Measurements from ENCODE around the gene C16orf78. TPM values are rescaled to one million over a fixed set of nuclear protein-coding genes. Genes with fewer than 3 reads are reported as not detected.

C16orf78 gene
- total and polyA plus RNA-seq, 2 donors (not counting 1 experiment from before 2014, with no cell fraction given) = not detected

GRCh38 chr16:49424961-49425360 is 51.4 kb downstream of the C16orf78 start:
- Histone ChIP-seq H3K4me3 (replicated peaks in 1 of 4; ENCODE audit: control extremely low read depth in 1 of 4, insufficient read depth in 1 of 4, low read depth in 3 of 4, low read length in 4 of 4) (no peak overlapping the region), H3K4me1 (ENCODE audit: control insufficient read depth, extremely low read depth, insufficient read depth, low read length) (no peaks in the 10 kb centered on the region), H3K9ac (ENCODE audit: insufficient read depth, low read length) (no peak overlapping the region), H3K27me3 (ENCODE audit: control insufficient read depth, insufficient read depth, low read length) (no peaks in the 10 kb centered on the region), H3K4me2 (ENCODE audit: extremely low read depth, insufficient read depth, low read length) (no peak overlapping the region), H3K79me2 (ENCODE audit: control insufficient read depth, insufficient read depth, low read length) (no peaks in the 10 kb centered on the region), H3K36me3 (ENCODE audit: control insufficient read depth, insufficient read depth, low read length) (no peaks in the 10 kb centered on the region), H4K20me1 (ENCODE audit: control insufficient read depth, extremely low read depth, insufficient read depth, low read length) (no peaks in the 10 kb centered on the region), H2AFZ (ENCODE audit: low read length) (no peak overlapping the region), H3K9me3 (ENCODE audit: control insufficient read depth, insufficient read depth, low read depth, low read length) (no peaks in the 10 kb centered on the region), H3K27ac (ENCODE audit: insufficient read depth, low read length) (no peak overlapping the region)
- DNase-seq (ENCODE audit: low read depth in 2 of 2) = no peak
- no peak for TF ChIP-seq EZH2 (IDR thresholded peaks at IDR 0.05; ENCODE audit: low read length, missing control alignments)
- no peak for TF ChIP-seq CTCF (conservative IDR thresholded peaks at IDR 0.05 in 1 of 2, IDR thresholded peaks at IDR 0.05 in 1 of 2; ENCODE audit: low read depth in 1 of 2, low read length in 2 of 2)

DNA sequence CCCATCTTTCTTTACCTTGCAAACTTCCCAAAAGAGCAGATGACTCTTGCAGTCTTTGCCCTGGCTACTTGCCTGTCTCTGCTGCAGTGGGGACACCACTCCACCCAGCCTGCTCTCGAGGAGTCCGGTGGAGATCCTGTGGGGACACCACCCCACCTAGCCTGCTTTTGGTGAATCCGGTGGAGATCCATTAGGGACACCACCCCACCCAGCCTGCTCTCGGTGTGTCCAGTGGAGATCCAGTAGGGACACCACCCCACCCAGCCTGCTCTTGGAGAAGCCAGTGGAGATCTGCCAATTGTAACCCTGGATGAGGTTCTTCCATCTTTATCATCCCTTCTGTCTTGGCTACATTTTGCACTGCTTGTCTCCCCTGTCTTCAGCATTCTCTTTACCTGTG is 54.2 kb downstream of the C16orf78 start:
- Histone ChIP-seq H3K4me1 (ENCODE audit: control insufficient read depth, extremely low read depth, insufficient read depth, low read length) (no peaks in the 10 kb centered on the region), H3K79me2 (ENCODE audit: control insufficient read depth, insufficient read depth, low read length) (no peaks in the 10 kb centered on the region), H3K27me3 (ENCODE audit: control insufficient read depth, insufficient read depth, low read length) (no peaks in the 10 kb centered on the region), H3K4me3 (replicated peaks in 1 of 4; ENCODE audit: control extremely low read depth in 1 of 4, insufficient read depth in 1 of 4, low read depth in 3 of 4, low read length in 4 of 4) (no peak overlapping the region), H3K9ac (ENCODE audit: insufficient read depth, low read length) (no peak overlapping the region), H4K20me1 (ENCODE audit: control insufficient read depth, extremely low read depth, insufficient read depth, low read length) (no peaks in the 10 kb centered on the region), H3K9me3 (ENCODE audit: control insufficient read depth, insufficient read depth, low read depth, low read length) (no peaks in the 10 kb centered on the region), H2AFZ (ENCODE audit: low read length) (no peak overlapping the region), H3K4me2 (ENCODE audit: extremely low read depth, insufficient read depth, low read length) (no peak overlapping the region), H3K36me3 (ENCODE audit: control insufficient read depth, insufficient read depth, low read length) (no peaks in the 10 kb centered on the region), H3K27ac (ENCODE audit: insufficient read depth, low read length) (no peak overlapping the region)
- DNase-seq (ENCODE audit: low read depth in 2 of 2) = no peak
- TF ChIP-seq CTCF (conservative IDR thresholded peaks at IDR 0.05 in 1 of 2, IDR thresholded peaks at IDR 0.05 in 1 of 2; ENCODE audit: low read depth in 1 of 2, low read length in 2 of 2) (no peak), EZH2 (IDR thresholded peaks at IDR 0.05; ENCODE audit: low read length, missing control alignments) (no peak)

DNA sequence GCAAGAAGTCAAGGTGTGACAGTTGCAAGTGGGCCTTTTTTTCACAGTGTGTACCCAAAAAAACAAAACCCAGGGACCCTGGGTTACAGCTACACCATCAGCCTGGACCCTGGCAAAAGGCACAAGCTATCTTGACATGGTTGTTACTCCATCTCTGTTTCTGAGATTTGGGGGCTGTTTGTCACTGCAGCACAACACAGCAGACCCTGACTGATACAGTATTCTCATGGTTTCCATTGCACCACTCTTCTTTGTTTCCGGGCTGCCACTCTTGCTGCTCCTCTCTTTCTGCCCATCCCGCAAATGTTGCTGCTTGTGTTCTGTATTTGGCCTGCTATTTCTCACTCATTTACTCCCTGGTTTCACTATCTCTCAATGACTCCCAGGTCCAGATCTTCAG is 55.2 kb downstream of the C16orf78 start:
- Histone ChIP-seq H3K27me3 (ENCODE audit: control insufficient read depth, insufficient read depth, low read length) (no peaks in the 10 kb centered on the region), H3K9ac (ENCODE audit: insufficient read depth, low read length) (no peak overlapping the region), H3K4me2 (ENCODE audit: extremely low read depth, insufficient read depth, low read length) (no peak overlapping the region), H3K9me3 (ENCODE audit: control insufficient read depth, insufficient read depth, low read depth, low read length) (no peaks in the 10 kb centered on the region), H3K4me1 (ENCODE audit: control insufficient read depth, extremely low read depth, insufficient read depth, low read length) (no peaks in the 10 kb centered on the region), H4K20me1 (ENCODE audit: control insufficient read depth, extremely low read depth, insufficient read depth, low read length) (no peaks in the 10 kb centered on the region), H3K36me3 (ENCODE audit: control insufficient read depth, insufficient read depth, low read length) (no peaks in the 10 kb centered on the region), H3K4me3 (replicated peaks in 1 of 4; ENCODE audit: control extremely low read depth in 1 of 4, insufficient read depth in 1 of 4, low read depth in 3 of 4, low read length in 4 of 4) (no peak overlapping the region), H3K79me2 (ENCODE audit: control insufficient read depth, insufficient read depth, low read length) (no peaks in the 10 kb centered on the region), H2AFZ (ENCODE audit: low read length) (no peak overlapping the region), H3K27ac (ENCODE audit: insufficient read depth, low read length) (no peak overlapping the region)
- TF ChIP-seq EZH2 (IDR thresholded peaks at IDR 0.05; ENCODE audit: low read length, missing control alignments) (no peak), CTCF (conservative IDR thresholded peaks at IDR 0.05 in 1 of 2, IDR thresholded peaks at IDR 0.05 in 1 of 2; ENCODE audit: low read depth in 1 of 2, low read length in 2 of 2) (no peak)
- no peak for DNase-seq (ENCODE audit: low read depth in 2 of 2)
